Colonic mucosa (tissue), 4 donors: ENCODE data around the gene PTPRQ. TPM values are rescaled to one million over a fixed set of nuclear protein-coding genes. Genes with fewer than 3 reads are reported as not detected.

Source experiments
- DNase-seq: peaks from one replicate; pipeline ENCODE4 v3.0.0-alpha.2; 2020
- H3K27ac ChIP-seq: fragments of 200-600 bp; one replicate; pipeline ENCODE4 v1.8.0; 2021
- H3K27me3 ChIP-seq: fragments of 200-600 bp; one replicate; pipeline ENCODE4 v1.8.0; 2021
- H3K36me3 ChIP-seq: fragments of 200-600 bp; one replicate; pipeline ENCODE4 v1.8.0; 2021
- H3K4me1 ChIP-seq: fragments of 200-600 bp; one replicate; pipeline ENCODE4 v1.8.0; 2021; ENCODE audit warnings: mild to moderate bottlenecking
- H3K4me3 ChIP-seq: fragments of 200-600 bp; one replicate; pipeline ENCODE4 v1.8.0; 2021
- H3K9ac ChIP-seq, 2 donors: one replicate each; pipeline ENCODE4 v1.7.0; 2013; ENCODE audit warnings: control low read depth in 2 of 2, low read depth in 2 of 2, low read length in 2 of 2
- H3K9me3 ChIP-seq: fragments of 200-600 bp; one replicate; pipeline ENCODE4 v1.8.0; 2021
- intact Hi-C: fragments of 100-400 bp; cut with DNase I; formaldehyde crosslinking; loops from one replicate; pipeline ENCODE4 v1.14.1; 2022
- total RNA-seq, 2 donors: library from RNA; stranded (reverse); fragmentation: NEBNext Ultra II Directional in 1 of 2; extraction: Animal tissue kit (Norgen Biotek cat#: 25700) in 1 of 2; gene quantifications; one replicate each; pipeline ENCODE4 v1.2.1, GENCODE V29; 2021
- TF ChIP-seq, protein P1 (sequence below): fragments of 200-600 bp; IDR thresholded peaks from one replicate; pipeline ENCODE4 v1.8.0; 2022; ENCODE audit warnings: antibody characterized with exemption, mild to moderate bottlenecking
- donor health status: healthy.
- donor health status: DM: no; HTN: no; CAD: no.
- donor health status: DM: no; HTN: no; CAD: no.

PTPRQ gene
- total RNA-seq, 2 donors from 2014 or later = not detected

DNA sequence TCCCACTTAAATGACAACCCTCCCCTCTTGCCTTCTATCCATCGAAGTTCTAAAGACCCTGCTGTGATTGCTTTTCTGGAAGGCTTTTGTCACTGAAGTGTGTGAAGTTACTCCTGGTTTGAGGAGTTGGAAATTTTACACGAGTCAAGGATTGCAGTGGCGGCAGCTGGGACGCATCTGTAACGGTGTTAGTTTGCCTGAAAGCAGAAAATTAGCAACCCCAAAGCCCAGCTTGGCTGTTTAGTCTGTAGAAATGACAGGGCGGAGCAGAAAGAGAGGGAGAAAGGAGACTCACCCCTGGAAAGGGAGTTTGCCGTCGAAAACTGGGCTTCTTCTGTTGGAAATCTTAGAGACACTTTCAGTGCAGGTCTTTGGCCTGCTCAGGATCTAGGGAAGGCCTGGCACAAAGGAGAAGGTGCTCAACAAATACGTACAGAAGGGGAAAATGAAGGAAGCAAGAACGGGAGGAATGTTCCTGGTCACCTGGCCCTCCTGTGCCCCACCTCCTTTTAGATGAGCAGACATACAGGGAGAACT is 271.7 kb downstream of the PTPRQ start:
- intact Hi-C loops = no loop called here
- no peaks in the 10 kb centered on the region for H3K9me3 ChIP-seq
- H3K4me3 ChIP-seq = no peak overlapping the region
- H3K27me3 ChIP-seq = no peaks in the 10 kb centered on the region
- no peak overlapping the region for H3K9ac ChIP-seq
- no peak for DNase-seq
- H3K27ac ChIP-seq = no peak overlapping the region
- H3K4me1 ChIP-seq = no peaks in the 10 kb centered on the region
- H3K36me3 ChIP-seq = no peaks in the 10 kb centered on the region
- TF ChIP-seq, protein P1, sequence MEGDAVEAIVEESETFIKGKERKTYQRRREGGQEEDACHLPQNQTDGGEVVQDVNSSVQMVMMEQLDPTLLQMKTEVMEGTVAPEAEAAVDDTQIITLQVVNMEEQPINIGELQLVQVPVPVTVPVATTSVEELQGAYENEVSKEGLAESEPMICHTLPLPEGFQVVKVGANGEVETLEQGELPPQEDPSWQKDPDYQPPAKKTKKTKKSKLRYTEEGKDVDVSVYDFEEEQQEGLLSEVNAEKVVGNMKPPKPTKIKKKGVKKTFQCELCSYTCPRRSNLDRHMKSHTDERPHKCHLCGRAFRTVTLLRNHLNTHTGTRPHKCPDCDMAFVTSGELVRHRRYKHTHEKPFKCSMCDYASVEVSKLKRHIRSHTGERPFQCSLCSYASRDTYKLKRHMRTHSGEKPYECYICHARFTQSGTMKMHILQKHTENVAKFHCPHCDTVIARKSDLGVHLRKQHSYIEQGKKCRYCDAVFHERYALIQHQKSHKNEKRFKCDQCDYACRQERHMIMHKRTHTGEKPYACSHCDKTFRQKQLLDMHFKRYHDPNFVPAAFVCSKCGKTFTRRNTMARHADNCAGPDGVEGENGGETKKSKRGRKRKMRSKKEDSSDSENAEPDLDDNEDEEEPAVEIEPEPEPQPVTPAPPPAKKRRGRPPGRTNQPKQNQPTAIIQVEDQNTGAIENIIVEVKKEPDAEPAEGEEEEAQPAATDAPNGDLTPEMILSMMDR = no peak

GRCh38 chr12:80716696-80717469 is 272.8 kb downstream of the PTPRQ start, which contains the start of gene MYF5:
Gene MYF5 (plus strand): TSS chr12:80716912. CDS start chr12:80717064, 152 bp downstream.
- Histone ChIP-seq H3K36me3 (no peaks in the 10 kb centered on the region), H3K9me3 (no peaks in the 10 kb centered on the region), H3K27me3 (no peaks in the 10 kb centered on the region), H3K4me3 (no peak within 1 kb of the TSS), H3K9ac (no peak within 1 kb of the TSS), H3K27ac (no peak within 1 kb of the TSS), H3K4me1 (no peaks in the 10 kb centered on the region)
- TF ChIP-seq, protein P1 = no peak
- DNase-seq = no peak
- intact Hi-C loops = no loop called here

- Histone ChIP-seq H3K27ac (no peak overlapping the region), H3K9ac (no peak overlapping the region), H3K4me3 (no peak overlapping the region), H3K27me3 (no peaks in the 10 kb centered on the region), H3K36me3 (no peaks in the 10 kb centered on the region), H3K9me3 (no peaks in the 10 kb centered on the region), H3K4me1 (no peaks in the 10 kb centered on the region)
- TF ChIP-seq, protein P1 = no peak
- intact Hi-C loops = no loop called here
- DNase-seq = no peak
Observed at GRCh38 chr12:80717856-80718255, 273.8 kb downstream of the PTPRQ start.

- DNase-seq = no peak
- H3K27ac ChIP-seq = no peak overlapping the region
- no peaks in the 10 kb centered on the region for H3K27me3 ChIP-seq
- TF ChIP-seq, protein P1 = no peak
- intact Hi-C loops = no loop called here
- H3K9ac ChIP-seq = no peak overlapping the region
- H3K36me3 ChIP-seq = no peaks in the 10 kb centered on the region
- no peak overlapping the region for H3K4me3 ChIP-seq
- H3K9me3 ChIP-seq = no peaks in the 10 kb centered on the region
- no peaks in the 10 kb centered on the region for H3K4me1 ChIP-seq
Observed at GRCh38 chr12:80720516-80720915, 276.5 kb downstream of the PTPRQ start.

GRCh38 chr12:80721326-80721725 is 277.3 kb downstream of the PTPRQ start:
- Histone ChIP-seq H3K4me1 (no peaks in the 10 kb centered on the region), H3K9me3 (no peaks in the 10 kb centered on the region), H3K27me3 (no peaks in the 10 kb centered on the region), H3K27ac (no peak overlapping the region), H3K9ac (no peak overlapping the region), H3K36me3 (no peaks in the 10 kb centered on the region), H3K4me3 (no peak overlapping the region)
- TF ChIP-seq, protein P1 = no peak
- intact Hi-C loops = no loop called here
- no peak for DNase-seq
